ENCODE results near the gene ALDH3A2.

ALDH3A2 gene

GRCh38 chr17:19717031-19717360 is 68.4 kb downstream of the ALDH3A2 start:
- DNase-seq, result no peak

DNA sequence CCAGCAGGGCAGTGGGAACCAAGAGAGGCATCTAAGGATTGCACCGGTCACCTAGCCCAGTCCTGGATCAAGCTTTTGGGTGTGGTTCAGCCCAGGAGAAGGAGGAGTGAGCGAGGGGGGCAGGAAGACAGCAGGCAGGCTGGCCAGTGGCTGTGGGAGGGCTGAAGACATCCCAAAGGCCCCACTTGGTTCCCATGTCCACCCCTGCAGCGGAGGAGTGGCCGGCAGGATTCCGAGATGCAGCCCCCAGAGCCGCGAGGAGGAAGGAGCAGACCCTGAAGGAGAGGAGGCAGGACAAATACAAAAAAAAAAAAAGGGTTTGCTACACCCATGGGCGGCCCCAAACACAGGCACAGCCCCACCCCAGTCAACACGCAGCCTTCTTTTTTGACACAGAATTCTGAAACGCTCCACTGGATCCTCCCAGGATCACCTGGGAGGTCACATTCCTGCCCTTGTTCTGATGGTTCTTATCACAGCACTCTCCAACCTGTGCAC is 68.9 kb downstream of the ALDH3A2 start:
- no peak for DNase-seq

DNA sequence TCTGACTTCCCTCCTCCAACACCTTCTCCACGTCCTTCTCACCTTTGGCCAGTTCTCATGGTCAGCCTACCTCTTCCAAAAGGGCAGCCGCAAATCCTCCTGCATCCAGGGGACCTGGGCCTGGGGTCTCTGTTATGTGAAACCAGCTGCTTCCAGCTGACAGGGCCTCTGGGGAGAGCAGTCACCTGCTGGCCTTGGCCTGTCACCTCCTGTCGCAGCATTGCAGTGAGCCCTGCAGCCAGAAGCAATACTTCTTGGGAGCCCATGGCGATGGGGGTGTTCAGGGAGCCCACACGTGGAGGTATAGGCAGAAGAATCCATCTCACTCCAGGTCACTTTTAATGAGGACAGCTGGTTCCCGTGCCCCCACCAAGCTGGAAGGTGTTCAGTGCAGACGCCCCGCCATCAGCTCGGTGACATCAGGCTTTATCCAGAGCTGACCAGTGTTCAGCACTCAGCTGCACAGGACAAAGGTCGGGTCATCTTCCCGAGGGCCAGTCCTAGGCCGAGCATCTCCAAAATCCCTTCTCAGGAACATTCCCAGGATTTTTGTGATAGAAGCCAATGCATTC is 69.6 kb downstream of the ALDH3A2 start:
- DNase-seq, result no peak

DNA sequence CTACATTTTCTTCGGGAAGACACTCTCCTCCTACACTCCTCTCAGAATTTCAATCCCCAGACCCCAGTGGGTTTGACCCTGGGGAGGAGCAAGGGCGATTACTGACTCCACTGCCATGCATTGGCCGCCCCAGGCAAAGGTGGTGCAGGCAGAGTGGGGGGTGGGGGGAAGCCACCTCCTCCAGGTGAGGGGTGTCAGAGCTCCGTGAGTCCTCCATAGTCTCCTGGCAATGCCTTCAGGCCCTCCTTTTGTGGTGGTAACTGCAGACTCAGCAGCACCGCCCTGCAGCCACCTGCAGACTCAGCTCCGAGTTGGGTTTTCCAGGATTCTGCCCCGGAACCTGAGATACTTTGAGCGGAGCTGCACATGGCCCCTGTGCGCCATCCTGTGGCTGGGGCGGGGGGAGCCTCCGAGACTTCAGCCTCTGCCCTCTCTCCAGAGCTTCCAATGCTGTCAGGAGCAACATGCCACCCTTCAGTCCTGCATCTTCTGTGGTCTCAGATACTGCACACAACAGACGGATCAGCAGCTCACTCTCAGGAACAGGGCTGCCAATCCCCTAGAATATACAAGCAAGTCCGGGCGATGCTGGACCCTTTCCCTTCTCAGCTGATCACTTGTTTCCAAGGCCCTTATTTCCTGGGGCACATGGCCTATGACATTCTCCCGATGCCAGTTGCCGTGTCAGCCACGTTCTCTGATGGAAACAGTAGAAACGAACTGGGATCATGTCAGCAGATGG is 70.2 kb downstream of the ALDH3A2 start:
- DNase-seq, result no peak

- DNase-seq, result no peak
Measured at GRCh38 chr17:19719355-19720209, 71.0 kb downstream of the ALDH3A2 start.

DNA sequence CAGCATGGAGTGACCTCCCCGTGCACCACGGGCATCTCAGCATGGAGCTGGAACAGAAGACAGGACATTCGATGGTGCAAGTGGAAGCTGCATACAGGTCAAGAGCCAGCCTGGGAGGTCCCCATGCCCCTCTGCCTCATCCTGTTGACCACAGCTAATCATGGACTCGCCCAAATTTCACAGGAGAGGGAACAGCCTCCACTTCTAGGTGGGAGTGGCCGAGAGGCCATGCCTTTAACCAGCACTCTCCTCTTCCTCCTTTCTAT is 71.6 kb downstream of the ALDH3A2 start:
- no peak for DNase-seq

DNA sequence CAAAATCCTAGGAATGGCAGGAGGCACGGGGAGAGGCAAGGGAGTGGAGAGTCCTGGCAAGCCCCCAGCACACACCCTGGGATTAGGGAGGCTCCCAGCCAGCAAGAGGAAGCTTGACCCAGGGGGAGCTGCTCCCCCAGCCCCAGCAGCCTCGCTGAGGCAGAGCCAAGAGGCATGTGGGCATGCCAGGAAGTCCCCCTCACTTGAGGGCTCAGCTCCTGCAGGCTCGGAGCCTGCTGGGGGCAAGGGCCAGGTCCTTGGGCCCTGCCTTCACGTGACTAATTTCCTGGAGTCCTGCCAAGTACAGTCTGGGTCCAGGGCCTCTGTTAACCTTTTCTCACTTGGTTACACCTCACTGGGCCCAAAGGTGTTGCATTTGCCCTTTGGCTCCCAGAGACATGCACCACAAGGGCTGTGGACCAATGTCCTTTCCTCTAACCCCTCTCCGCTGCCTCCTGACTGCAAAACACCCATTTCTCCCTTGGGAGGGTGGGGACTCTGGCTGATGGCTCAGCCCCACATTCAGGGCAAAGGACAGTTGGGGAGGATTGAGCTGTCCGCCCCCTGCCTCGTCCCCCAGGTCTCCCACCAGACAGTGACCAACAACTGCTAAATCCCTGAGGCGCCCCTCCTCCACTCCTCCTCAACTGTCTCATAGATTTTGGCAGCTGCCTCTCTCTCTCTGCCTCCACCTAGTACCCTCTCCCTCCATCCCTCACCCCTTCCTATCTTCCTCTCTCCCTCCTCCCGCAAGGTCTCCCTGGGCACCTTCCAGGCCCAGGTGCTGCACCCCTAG is 72.3 kb downstream of the ALDH3A2 start:
- no peak for DNase-seq

GRCh38 chr17:19723964-19724363 is 75.4 kb downstream of the ALDH3A2 start:
- no peak for DNase-seq

- DNase-seq, result peak; percentile 54
Measured at GRCh38 chr17:19724501-19725420, 76.2 kb downstream of the ALDH3A2 start.

DNA sequence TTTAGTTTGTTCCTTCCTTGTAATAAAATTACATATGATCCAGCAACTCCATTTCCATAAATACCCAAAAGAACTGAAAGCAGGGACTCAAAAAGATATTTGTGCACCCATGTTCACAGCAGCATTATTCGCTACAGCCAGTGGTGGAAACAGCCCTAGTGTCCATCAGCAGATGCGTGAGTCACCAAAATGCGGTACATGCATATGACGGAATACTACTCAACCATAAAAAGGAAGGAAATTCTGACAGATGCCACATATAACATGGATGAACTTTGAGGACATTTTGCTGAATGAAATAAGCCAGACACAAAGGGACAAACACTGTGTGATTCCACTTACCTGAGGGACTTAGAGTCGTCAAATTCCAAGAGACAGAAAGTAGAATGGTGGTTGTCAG is 76.9 kb downstream of the ALDH3A2 start:
- DNase-seq, result no peak

DNA sequence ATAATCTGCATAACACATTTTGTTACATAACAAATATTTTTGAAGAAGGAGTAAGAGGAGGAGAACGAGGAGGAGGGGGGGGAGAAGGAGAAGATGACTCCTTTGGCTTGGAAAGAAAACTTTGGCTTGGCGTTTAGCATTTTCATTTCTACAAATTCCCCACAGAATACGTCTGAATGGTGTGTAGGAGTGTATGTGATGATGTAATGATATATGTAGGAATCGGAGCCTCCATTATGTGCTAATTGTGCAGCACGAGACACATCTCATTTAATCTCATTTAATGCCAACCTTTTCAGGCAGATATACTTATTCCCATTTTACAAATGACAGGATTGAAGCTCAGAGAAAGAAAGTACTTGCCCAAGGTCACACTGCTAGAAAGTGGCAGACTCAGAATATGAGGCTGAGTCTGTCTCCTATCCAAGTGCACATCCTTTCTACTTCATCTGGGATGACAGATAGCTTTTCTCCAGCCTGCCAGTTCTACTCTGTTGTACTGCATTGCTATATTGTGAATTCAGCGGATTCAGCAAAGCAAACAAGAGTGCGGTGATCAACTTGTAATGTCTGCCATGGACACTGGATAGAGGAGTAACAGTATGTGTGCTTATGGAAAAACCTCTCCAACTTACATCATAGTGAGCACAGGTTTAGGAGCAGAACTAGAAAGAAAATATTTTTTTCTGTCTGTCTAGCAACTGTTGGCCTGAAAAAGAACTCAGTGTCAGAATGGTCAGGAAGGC is 78.3 kb downstream of the ALDH3A2 start:
- DNase-seq, result no peak
